Glomerular visceral epithelial cell (primary cell): Measurements from ENCODE around the gene FBLN1.

Source experiments
- DNase-seq: peaks from one replicate; pipeline ENCODE4 v3.0.0-alpha.2; 2016; ENCODE audit errors: extremely low spot score

FBLN1 gene

DNA sequence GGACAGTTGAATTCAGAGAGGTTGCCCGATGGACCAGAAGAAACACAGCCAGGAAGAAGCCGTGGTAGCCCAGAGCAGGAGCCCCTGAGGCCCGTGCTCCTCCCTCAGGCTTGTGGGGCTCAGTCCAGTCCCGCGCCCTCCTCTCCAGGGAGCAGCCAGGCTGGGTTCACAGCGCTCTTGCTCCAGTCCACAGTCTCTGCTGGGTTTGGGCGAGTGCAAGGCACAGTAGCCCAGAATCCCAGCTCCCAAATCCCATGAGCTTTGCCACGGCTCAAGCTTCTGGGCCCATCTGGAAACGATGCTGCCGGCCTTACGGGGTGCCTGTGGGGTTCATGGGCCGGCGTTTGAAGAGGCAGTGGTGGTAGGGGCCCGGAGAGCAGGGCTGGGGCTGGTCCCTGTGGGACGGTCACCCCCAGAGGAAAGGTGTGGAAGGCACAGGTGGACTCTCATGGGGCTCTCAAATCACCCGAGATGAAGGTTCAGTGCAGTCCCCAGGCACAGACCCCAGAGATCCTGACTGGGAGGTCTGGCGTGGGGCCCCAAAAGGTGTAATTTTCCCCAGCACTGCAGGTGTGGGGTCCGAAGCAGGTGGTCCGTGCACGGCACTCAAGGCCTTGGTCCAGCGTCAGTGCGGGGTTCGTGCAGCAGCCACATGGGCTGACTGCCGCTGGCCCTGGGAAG is 138.4 kb downstream of the FBLN1 start:
- DNase-seq, result no peak

DNA sequence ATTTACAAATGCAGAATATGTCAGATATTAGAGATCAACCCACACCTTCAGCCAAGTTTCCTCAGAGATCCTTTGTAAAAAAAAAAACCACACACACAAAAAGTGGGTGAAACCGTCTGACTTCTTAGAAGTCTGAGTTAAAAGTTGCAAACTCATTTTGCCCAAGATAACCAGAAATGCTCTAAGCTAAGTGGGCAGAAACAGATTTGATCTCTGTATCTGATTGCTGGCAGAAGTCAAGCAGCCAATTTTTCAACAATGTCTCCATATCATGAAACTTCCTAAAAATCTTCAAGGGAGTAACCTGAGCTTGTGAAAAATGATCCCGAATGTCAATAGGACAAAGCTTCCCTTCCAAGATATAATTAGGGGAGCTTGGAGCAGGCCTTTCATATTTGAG is 140.3 kb downstream of the FBLN1 start:
- no peak for DNase-seq

DNA sequence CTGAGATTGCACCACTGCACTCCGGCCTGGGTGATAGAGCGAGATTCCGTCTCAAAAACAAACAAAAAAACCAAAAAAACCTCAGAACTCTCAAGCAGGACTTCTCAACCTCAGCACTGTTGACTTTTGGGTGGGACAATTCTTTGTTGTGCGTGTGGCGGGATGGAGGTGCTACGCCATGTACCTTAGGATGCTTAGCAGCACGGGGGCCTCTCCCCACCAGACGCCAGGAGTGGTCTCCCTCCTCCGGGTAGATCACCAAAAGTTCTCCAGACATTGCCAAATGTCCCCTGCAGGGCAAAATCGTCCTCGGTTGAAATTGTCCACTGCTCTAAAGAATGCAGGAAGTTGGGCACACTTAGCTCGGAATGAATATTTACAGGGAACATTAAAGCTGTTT is 142.0 kb downstream of the FBLN1 start:
- DNase-seq, result no peak

DNA sequence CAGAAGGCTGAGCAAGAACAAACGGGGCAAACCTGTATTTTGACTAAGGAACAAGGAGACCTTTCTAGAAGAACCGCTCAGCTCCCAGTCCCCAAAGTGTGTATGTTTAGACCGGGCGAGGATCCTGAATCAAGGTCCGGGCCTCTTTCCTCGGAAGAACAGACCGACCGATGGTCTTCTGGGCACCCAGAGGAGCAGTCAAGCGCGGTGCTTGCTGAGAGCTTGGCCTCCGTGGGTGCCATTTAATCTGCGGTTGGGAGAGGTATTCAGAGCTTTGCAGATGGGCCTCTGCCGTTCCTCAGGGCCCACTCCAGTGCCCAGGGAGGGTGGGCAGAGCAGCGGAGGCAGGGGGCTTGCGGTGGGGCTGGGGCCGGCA is 142.5 kb downstream of the FBLN1 start:
- DNase-seq, result peak; percentile 29

DNA sequence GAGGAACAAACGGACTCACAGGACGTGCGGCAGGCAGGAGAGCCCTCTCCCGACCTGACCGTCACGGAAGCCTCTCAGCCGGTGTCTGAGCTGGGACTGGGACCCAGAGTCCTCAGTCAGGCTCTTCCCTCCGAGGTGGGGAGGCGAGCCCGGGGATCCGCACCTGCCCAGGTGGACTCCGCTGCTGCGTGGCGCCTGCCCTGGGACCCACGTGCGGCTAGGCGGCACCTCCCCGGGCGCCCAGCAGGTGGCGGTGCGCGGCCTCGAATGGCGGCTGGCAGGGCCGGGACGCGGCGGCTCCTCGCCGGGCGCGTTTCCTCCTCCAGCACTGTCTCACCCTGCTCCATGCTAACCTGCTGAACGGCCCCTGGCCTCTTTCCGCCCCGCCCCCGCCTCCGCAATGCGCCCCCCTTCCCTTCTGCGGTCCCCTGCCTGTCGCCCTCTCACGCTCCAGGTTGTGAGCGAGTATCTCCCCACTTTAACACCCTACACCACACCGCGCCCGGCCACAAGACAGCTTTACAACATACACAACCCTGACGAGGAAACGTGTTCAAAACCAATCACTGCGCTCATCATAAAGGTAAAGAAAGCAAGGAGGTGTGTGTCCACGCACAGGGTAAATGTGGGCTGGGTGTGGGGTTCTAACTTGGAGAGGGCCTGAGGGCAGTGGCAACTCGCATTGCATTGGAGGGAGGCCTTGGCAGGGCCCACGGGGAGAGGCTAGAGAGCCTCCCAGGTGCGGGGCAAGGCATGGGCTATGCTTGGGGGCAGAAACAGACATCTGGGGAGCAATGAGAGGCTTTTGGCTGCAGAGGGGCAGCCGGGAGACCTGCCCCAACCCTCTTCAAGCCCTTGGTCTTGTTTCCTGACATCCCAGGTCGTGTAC is 143.1 kb downstream of the FBLN1 start:
- peak; percentile 65 for DNase-seq

DNA sequence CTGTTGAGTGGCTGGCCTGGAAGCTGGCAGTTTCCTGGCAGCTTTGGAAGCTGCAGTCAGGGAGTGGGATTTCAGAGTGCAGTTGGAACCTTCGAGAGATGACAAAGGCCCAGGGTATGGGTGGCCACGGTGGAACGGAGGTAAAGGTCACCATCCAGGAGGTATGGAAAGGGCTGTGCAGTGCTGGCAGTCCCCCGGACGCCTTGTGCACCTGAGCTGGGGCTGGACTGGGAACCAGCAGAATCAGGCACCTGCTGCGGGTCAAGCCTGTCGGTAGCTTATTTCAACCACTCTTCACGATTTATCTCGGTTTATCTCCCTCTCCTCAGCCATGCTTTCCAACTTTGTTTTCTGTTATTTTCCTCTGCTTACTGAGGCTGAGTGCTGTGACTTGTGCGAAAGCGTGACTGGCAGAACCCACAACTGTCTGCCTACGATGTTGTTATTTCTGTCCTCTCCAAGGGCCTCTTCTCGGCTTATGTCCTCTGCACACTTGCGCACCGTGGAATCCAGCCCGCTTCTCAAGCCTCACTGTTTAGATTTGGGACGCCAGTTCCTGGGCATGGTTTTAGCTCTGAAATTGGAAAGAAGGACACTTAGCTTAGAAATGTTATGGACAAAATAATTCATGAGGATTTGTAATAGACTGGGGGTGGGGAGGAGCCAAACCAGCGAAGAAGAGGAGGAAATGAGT is 145.0 kb downstream of the FBLN1 start:
- DNase-seq, result no peak

DNA sequence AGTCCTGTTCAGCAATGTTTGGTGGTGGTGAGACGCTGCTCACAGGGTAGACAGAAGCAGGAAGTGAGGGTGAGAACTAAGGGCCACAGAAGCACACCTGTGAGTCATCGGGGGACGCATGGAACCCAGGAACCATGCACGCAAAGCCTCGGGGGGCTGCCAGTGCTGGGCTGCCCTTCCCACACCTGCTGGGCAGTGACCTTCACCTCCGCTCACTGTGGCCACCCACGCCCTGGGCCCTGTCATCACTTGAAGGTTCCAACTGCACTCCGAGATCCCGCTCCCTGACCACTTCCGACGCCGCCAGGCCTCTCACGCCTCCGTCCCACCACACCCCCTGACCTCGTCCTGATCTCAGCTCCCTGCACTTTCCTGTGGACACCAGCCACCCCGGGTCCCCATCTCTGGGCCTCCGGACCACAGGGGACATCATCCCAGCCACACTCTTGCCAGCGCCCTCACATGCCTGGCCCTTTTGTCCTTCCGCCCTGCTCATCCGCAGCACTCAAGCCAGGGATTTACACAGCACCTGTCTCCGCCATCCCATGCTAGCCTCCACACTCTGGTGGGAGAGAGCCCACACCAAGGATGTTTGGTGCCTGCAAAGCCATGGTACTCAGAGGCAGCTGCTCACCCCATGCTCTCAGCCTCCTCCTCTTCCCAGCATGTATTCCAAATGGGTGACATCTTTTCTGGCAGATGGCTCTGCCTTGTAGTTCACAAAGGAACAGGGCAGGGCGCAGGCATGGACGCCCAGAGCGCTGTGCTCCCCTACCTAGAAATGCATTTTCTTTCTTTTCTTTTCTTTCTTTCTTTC is 145.8 kb downstream of the FBLN1 start:
- DNase-seq, result no peak

DNA sequence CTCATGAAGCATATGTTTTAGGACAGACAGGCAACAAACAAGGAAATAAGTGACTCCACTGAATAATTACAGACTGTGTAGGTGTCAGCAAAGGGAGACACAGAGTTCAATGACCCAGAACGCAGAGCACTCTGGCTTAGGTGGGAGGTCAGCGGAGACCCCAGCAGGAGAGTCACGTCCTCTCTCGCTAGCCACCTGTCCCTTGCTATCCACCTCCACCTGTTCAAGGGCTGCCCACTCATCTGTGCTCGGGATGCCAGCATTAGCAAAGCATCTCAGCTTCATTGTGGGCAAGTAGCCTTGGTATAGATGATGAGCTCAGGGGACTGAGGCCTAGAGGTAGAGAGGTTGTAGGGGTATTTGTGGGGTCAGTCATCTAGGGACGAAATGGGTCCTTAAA is 147.1 kb downstream of the FBLN1 start:
- DNase-seq, result no peak

DNA sequence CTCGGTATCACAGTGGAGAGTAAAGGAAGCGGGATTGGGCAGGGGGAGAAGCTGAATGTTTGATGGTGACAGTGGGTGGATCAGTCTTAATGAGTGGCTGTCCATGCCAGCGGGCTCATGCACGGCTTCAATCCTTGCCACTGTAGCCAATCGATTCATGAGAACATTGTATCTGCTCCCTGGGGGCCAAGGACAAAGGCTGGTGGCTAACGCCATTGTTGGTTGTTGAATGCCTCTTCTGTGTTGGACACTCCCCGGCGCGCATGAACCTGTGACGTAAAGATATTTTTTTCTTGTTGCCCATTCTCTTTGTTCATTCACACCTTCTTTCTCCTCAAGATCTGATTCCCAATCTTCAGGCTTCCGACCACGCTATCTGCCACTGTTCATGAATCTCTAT is 148.0 kb downstream of the FBLN1 start:
- no peak for DNase-seq
